NCI-H748 (cell line): ENCODE measurements around the gene JUND.

Experiments
- DNase-seq: peaks from one replicate; lab custom pipeline; 2025; ENCODE audit not compliant: unreplicated experiment; lab: John Stamatoyannopoulos, UW

The JUND gene

GRCh38 chr19:18249834-18250233 is 31.6 kb downstream of the JUND start:
- no peak for DNase-seq

- DNase-seq, result no peak
Measured at GRCh38 chr19:18245297-18245696, 36.1 kb downstream of the JUND start.

GRCh38 chr19:18239303-18239702 is 42.1 kb downstream of the JUND start:
- no peak for DNase-seq

GRCh38 chr19:18234194-18234593 is 47.2 kb downstream of the JUND start:
- no peak for DNase-seq

GRCh38 chr19:18233224-18233825 is 48.1 kb downstream of the JUND start:
- DNase-seq, result peak; percentile 55

GRCh38 chr19:18232540-18233223 is 48.7 kb downstream of the JUND start:
- DNase-seq, result peak; percentile 60

GRCh38 chr19:18231775-18232174 is 49.6 kb downstream of the JUND start:
- no peak for DNase-seq

- DNase-seq, result no peak
Measured at GRCh38 chr19:18230941-18231734, 50.3 kb downstream of the JUND start.

- no peak for DNase-seq
Measured at GRCh38 chr19:18229915-18230314, 51.5 kb downstream of the JUND start.
